ENCODE data around the gene ACSF3. TPM values are rescaled to one million over a fixed set of nuclear protein-coding genes. Genes with fewer than 3 reads are reported as not detected.

The ACSF3 gene
- total RNA-seq, 1 donor from 2014 or later = 31.7 TPM

DNA sequence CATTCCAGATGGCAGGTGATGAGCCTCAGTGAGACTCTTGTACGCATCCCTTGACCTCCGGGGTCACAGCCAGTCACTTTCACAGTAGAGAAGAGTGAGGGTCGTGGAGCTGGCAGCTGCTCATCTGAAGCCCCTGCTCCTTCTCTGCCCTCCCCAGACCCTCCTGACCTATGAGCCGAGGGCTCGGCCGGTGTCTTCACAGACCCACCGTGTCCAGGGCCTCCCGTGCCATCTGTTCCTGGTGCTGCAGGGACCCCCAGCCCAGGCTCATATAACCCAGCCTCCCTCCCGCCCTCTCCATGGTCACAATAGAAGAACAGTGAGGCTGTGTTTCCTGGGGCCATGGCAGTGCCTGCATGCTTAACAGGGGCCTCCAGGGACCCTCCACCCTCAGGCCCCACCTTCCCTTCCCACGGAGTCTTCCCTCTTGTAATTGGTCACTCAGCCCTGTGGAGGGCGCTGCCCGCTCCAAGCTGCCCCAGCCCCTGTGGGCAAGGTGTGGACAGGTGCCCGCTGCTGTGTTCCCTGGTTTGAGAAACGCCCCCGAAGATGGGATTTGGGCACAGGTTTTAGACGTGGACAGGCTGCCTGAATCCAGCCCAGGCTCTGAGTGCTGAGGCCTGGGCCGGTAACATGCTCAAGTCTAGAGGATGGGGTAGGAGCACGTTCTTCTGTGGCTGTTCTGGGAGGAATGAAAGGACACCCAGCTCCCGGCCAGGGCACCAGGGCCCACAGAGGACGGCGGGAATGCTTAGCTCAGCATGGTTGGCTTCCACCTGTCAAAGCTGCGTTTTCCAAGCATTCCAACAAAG, 38.7 kb downstream of the ACSF3 start:
- Histone ChIP-seq H3K27ac (no peak overlapping the region), H3K36me3 (peaks cover 46% of the 10 kb centered on the region), H3K4me3 (no peak overlapping the region), H3K4me1 (no peaks in the 10 kb centered on the region), H3K27me3 (ENCODE audit: low read depth) (no peaks in the 10 kb centered on the region), H3K9me3 (no peaks in the 10 kb centered on the region)
- DNase-seq (peak; percentile 19), ATAC-seq (peak in 1 of 2 donors; percentile 43)
- TF ChIP-seq, protein P1, sequence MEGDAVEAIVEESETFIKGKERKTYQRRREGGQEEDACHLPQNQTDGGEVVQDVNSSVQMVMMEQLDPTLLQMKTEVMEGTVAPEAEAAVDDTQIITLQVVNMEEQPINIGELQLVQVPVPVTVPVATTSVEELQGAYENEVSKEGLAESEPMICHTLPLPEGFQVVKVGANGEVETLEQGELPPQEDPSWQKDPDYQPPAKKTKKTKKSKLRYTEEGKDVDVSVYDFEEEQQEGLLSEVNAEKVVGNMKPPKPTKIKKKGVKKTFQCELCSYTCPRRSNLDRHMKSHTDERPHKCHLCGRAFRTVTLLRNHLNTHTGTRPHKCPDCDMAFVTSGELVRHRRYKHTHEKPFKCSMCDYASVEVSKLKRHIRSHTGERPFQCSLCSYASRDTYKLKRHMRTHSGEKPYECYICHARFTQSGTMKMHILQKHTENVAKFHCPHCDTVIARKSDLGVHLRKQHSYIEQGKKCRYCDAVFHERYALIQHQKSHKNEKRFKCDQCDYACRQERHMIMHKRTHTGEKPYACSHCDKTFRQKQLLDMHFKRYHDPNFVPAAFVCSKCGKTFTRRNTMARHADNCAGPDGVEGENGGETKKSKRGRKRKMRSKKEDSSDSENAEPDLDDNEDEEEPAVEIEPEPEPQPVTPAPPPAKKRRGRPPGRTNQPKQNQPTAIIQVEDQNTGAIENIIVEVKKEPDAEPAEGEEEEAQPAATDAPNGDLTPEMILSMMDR (IDR thresholded peaks at IDR 0.05) = no peak
- intact Hi-C loops (cut with DNase I) = no loop called here

DNA sequence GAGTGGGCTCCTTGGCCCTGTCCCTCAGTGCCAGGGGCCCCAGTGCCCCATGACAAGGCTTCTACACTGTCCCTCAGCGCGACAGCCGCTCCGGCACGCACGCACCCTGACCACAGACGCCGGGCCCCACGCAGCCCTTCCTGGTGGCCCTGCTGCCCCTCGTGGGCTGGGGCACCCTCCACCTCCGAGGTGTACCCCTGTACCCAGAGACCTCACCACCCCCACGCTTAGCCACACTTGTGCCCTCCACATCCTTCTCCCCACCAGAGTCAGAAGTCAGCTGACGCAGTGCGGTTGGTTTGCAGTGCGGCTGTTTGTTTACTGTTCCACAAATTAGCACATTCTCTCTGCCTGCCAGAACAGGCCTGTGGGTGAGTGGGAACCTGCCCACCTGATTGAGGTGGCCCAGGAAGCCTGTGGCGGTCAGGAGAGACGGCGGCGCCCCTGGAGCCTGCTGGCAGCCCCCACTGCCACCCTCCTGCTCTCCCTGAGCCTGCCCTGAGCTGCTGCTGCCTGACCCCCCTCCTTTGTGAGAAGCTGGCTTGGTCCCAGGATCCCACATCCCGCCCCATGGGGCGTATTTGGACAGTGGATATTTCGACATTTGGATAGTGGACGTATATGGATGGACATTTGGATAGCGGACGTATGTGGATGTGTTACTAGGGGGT, 39.9 kb downstream of the ACSF3 start:
- peaks cover 46% of the 10 kb centered on the region for H3K36me3 ChIP-seq
- H3K4me1 ChIP-seq = no peaks in the 10 kb centered on the region
- H3K27ac ChIP-seq = no peak overlapping the region
- no peak for ATAC-seq
- intact Hi-C loops (cut with DNase I) = no loop called here
- H3K9me3 ChIP-seq = no peaks in the 10 kb centered on the region
- H3K27me3 ChIP-seq (ENCODE audit: low read depth) = no peaks in the 10 kb centered on the region
- peak; percentile 24 for DNase-seq
- TF ChIP-seq, protein P1 (IDR thresholded peaks at IDR 0.05) = no peak
- no peak overlapping the region for H3K4me3 ChIP-seq

DNA sequence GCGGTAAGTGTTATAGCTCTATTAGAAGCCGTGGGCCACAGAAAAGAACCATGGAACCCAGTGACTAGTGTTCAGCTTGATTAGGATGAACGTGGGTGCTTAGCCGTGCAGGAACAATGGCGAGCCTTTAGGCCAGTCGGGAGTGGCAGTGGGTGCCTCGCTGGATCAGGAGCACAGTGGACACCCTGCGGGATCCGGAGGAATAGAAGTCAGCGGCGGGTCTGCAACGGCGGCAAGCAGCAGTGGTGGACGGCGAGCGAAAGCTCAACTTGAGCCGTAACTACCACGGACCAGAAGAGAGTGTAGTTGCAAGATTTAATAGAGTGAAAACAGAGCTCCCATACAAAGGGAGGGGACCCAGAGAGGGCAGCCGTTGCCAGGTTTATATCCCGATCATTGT, 40.6 kb downstream of the ACSF3 start:
- DNase-seq (peak; percentile 39), ATAC-seq (no peak)
- Histone ChIP-seq H3K4me3 (no peak overlapping the region), H3K9me3 (no peaks in the 10 kb centered on the region), H3K36me3 (peaks cover 51% of the 10 kb centered on the region), H3K27ac (no peak overlapping the region), H3K4me1 (no peaks in the 10 kb centered on the region), H3K27me3 (ENCODE audit: low read depth) (no peaks in the 10 kb centered on the region)
- intact Hi-C loops (cut with DNase I) = no loop called here
- TF ChIP-seq, protein P1 (IDR thresholded peaks at IDR 0.05) = no peak

DNA sequence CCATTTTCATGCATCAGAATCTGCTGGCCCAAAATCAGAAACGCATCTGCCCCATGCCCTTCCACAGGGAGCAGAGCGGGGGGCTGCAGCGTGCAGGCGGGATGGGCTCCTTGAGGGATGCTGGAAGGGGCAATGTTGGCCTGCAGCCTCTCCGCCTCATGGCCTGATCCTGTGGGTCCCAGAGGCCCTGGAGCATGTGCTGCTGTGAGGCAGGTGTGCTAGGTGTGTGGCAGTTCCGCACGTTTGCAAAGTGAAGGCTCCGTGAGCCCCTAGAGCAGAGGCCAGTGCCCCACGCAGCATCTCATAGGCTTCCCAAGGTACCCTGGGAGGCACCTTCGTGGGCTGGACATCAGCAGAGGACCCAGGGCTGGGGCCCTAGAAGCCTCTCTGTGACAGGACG, 41.5 kb downstream of the ACSF3 start:
- intact Hi-C loops (cut with DNase I) = no loop called here
- H3K27me3 ChIP-seq (ENCODE audit: low read depth) = no peaks in the 10 kb centered on the region
- peak; percentile 28 for DNase-seq
- H3K4me1 ChIP-seq = no peaks in the 10 kb centered on the region
- H3K27ac ChIP-seq = no peak overlapping the region
- ATAC-seq = no peak
- H3K4me3 ChIP-seq = no peak overlapping the region
- H3K9me3 ChIP-seq = no peaks in the 10 kb centered on the region
- peaks cover 60% of the 10 kb centered on the region for H3K36me3 ChIP-seq
- TF ChIP-seq, protein P1 (IDR thresholded peaks at IDR 0.05) = no peak

DNA sequence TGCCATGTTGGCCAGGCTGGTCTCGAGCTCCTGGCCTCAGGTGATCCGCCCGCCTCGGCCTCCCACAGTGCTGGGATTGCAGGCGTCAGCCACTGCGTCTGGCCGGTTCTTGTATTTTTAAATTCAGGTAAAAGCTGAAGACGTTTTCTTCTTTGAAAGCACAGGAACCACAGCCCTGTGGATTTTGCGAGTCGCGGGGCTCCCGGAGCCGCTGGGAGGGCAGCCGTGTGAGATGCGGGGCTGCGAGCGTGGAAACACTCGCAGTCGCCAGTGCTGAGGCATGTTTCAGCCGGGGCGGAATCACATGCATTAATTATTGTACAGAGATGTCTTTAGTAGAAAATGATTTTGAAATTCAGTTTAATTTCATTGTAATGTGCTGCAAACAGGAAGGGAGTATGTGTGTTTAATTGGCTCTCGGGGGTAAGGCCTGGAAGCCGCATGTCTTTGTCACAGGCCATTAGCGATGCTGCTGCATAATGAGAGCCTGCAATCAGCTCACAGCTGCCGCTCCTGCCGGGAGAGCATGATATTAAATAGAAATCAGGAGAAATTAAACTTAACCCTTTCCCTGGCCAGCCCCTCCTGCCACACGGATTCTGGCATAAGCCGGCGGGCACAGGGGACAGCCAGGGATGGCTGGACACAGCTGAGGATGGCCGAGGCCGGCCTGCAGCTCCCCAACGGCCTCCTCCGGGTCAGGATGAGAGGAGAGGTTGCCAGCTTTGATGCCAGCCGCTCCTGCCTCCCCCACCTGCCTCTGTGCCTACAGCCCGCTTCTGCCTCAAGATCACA, 42.5 kb downstream of the ACSF3 start:
- Histone ChIP-seq H3K4me1 (no peaks in the 10 kb centered on the region), H3K27me3 (ENCODE audit: low read depth) (no peaks in the 10 kb centered on the region), H3K4me3 (no peak overlapping the region), H3K36me3 (peaks cover 69% of the 10 kb centered on the region), H3K9me3 (no peaks in the 10 kb centered on the region), H3K27ac (no peak overlapping the region)
- no peak for ATAC-seq
- TF ChIP-seq, protein P1 (IDR thresholded peaks at IDR 0.05) = no peak
- intact Hi-C loops (cut with DNase I) = no loop called here
- DNase-seq = no peak
